T-helper 1 cell (primary cell): ENCODE data around the gene WDR48.
"Not testable (repeated sequence)": the region's sequence is repeated elsewhere in the genome, so short reads cannot be mapped to it uniquely, and the experiment has no call there.

Experiments
- DNase-seq, 5 donors: peaks; one replicate each; pipeline ENCODE4 v3.0.0-alpha.2; 2012 to 2020
- total RNA-seq, 4 donors: gene quantifications; one replicate each; lab custom pipeline; 2026; lab: John Stamatoyannopoulos, UW

The WDR48 gene
- 77.6 to 110 (median 99.7) reads per million in 4 donors for total RNA-seq

- peak; percentile 79 to 94 (median 89) for DNase-seq
Observed at GRCh38 chr3:39051649-39052561, at the start of gene WDR48, which contains the start of gene SCN11A. Gene WDR48 (plus strand): TSS chr3:39052016. CDS start chr3:39052026, 10 bp downstream. Gene SCN11A (minus strand): TSS chr3:39051944. CDS start chr3:38950362, 101,582 bp downstream.

- DNase-seq: no peak
Observed at GRCh38 chr3:39005295-39005694, 46.5 kb upstream of the WDR48 start.

GRCh38 chr3:39011191-39011736, 40.6 kb upstream of the WDR48 start:
- DNase-seq: no peak

- no peak for DNase-seq
Observed at GRCh38 chr3:39013289-39013688, 38.5 kb upstream of the WDR48 start.

- no peak for DNase-seq
Observed at GRCh38 chr3:39013921-39014509, 37.8 kb upstream of the WDR48 start.

GRCh38 chr3:39015418-39015817, 36.4 kb upstream of the WDR48 start:
- no peak for DNase-seq

- DNase-seq: no peak
Observed at GRCh38 chr3:39019299-39019698, 32.5 kb upstream of the WDR48 start.

GRCh38 chr3:39021029-39021428, 30.8 kb upstream of the WDR48 start:
- DNase-seq: no peak

GRCh38 chr3:39021465-39022285, 30.1 kb upstream of the WDR48 start:
- DNase-seq: no peak

GRCh38 chr3:39022286-39022630, 29.6 kb upstream of the WDR48 start:
- DNase-seq: no peak

- DNase-seq: no peak
Observed at GRCh38 chr3:39024497-39024896, 27.3 kb upstream of the WDR48 start.

GRCh38 chr3:39025222-39025970, 26.4 kb upstream of the WDR48 start:
- DNase-seq: no peak

- DNase-seq: no peak
Observed at GRCh38 chr3:39028546-39028945, 23.3 kb upstream of the WDR48 start.

GRCh38 chr3:39029556-39029955, 22.3 kb upstream of the WDR48 start:
- DNase-seq: no peak

GRCh38 chr3:39038165-39038564, 13.7 kb upstream of the WDR48 start:
- no peak for DNase-seq

- DNase-seq: no peak
Observed at GRCh38 chr3:39050029-39050428, 1.8 kb upstream of the WDR48 start.

- no peak for DNase-seq
Observed at GRCh38 chr3:39052583-39052982, 767 bp downstream of the WDR48 start.

GRCh38 chr3:39053696-39054095, 1.9 kb downstream of the WDR48 start:
- DNase-seq: no peak

- DNase-seq: no peak
Observed at GRCh38 chr3:39056151-39056550, 4.3 kb downstream of the WDR48 start.

GRCh38 chr3:39061228-39061627, 9.4 kb downstream of the WDR48 start:
- not testable (repeated sequence) for DNase-seq

- DNase-seq: no peak
Observed at GRCh38 chr3:39062180-39062579, 10.4 kb downstream of the WDR48 start.

- no peak for DNase-seq
Observed at GRCh38 chr3:39063143-39063542, 11.3 kb downstream of the WDR48 start.
